ENCODE results near the gene GPR42.
"Not testable (repeated sequence)": the region's sequence is repeated elsewhere in the genome, so short reads cannot be mapped to it uniquely, and the experiment has no call there.

Gene GPR42

DNA sequence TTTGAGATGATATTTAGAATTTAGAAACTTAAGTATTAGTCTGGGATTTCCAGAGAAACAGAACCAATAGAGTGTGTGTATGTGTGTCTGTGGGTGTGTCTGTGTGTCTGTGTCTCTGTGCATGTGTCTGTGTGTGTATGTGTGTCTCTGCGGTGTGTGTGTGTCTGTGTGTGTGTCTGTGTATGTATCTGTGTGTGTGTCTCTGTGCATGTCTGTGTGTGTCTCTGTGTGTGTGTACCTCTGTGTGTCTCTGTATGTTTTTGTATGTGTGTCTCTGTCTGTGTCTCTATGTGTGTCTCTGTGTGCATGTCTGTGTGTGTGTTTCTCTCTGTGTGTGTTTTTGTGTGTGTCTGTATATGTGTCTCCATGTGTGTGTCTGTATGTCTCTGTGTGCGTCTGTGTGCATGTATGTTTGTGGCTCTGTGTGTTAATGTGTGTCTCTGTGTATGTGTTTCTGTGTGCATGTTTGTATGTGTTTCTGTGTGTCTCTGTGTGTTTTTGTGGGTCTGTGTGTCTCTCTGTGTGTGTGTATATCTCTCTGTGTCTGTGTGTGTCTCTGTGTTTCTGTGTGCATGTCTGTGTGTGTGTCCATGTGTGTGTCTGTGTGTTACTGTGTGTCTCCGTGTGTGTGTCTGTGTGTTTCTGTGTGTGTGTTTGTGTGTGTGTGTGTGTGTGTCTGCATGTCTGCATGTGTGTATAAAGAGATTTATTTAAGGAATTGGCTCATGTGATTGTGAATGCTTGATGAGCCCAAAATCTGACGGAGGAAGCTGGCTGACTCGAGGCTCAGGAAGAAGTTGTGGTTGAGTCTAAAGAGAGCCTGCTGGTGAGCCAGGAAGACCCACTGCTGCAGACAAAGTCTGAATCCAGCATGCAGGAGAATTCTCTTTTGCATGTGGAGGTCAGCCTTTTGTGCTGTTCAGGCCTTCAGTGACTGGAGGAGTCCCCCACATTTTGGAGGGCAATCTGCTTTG is 22.2 kb downstream of the GPR42 start:
- H3K27me3 ChIP-seq (ENCODE audit: control insufficient read depth, insufficient read depth, low read length, poor library complexity, severe bottlenecking), result no peaks in the 10 kb centered on the region
- WGBS, 2 experiments, result 87 to 90% methylated on average over 5 of the region's 5 CpGs
- peaks cover 5% of the 10 kb centered on the region for H3K4me1 ChIP-seq (ENCODE audit: control insufficient read depth, insufficient read depth, low read length)
- H3K4me3 ChIP-seq (ENCODE audit: insufficient read depth, low read depth, low read length), result no peak overlapping the region
- H3K27ac ChIP-seq (ENCODE audit: insufficient read depth, low read depth, low read length, poor library complexity, severe bottlenecking), result no peak overlapping the region
- H3K36me3 ChIP-seq (ENCODE audit: control insufficient read depth, insufficient read depth, low read length), result no peaks in the 10 kb centered on the region
- H3K9me3 ChIP-seq (ENCODE audit: control insufficient read depth, low read length), result no peaks in the 10 kb centered on the region

DNA sequence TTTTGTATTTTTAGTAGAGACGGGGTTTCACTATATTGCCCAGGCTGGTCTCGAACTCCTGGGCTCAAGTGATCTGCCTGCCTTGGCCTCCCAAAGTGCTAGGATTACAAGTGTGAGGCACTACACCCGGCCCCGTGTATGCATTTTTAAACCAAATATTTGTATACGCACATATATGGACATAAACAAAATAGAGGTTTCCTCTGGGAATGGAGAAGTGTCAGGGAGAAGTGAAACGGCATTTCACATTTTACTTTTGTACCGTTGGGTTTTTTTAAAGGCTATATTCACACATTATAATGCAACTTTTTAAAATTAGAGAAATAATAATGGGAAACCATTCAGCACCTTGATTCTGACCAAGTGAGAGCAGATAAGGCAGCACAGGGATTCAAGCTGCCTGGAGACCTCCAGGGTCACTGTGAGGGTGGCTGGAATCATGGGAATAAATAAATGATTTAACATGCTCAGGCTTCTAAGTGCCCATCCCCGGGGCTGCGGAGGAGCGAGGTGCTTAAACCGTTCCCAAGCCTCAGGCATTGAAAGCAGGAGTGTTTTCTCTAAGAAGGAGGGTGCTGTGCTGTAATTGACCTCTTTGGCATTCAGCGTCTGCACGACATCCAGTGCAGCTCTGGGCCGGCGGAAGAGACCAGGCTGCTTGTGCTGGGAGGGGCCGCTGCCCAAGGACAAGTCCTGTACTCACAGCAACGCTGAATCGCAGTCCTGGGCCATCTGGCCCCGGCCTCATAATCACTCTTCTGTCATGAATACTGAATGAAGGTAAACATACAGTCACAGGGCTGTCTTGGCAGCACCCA is 24.7 kb downstream of the GPR42 start:
- WGBS, 2 experiments, result 75 to 82% methylated on average over 17 of the region's 19 CpGs
- no peak overlapping the region for H3K4me3 ChIP-seq (ENCODE audit: insufficient read depth, low read depth, low read length)
- no peaks in the 10 kb centered on the region for H3K27me3 ChIP-seq (ENCODE audit: control insufficient read depth, insufficient read depth, low read length, poor library complexity, severe bottlenecking)
- no peaks in the 10 kb centered on the region for H3K36me3 ChIP-seq (ENCODE audit: control insufficient read depth, insufficient read depth, low read length)
- peaks cover 5% of the 10 kb centered on the region for H3K4me1 ChIP-seq (ENCODE audit: control insufficient read depth, insufficient read depth, low read length)
- H3K9me3 ChIP-seq (ENCODE audit: control insufficient read depth, low read length), result no peaks in the 10 kb centered on the region
- H3K27ac ChIP-seq (ENCODE audit: insufficient read depth, low read depth, low read length, poor library complexity, severe bottlenecking), result no peak overlapping the region

DNA sequence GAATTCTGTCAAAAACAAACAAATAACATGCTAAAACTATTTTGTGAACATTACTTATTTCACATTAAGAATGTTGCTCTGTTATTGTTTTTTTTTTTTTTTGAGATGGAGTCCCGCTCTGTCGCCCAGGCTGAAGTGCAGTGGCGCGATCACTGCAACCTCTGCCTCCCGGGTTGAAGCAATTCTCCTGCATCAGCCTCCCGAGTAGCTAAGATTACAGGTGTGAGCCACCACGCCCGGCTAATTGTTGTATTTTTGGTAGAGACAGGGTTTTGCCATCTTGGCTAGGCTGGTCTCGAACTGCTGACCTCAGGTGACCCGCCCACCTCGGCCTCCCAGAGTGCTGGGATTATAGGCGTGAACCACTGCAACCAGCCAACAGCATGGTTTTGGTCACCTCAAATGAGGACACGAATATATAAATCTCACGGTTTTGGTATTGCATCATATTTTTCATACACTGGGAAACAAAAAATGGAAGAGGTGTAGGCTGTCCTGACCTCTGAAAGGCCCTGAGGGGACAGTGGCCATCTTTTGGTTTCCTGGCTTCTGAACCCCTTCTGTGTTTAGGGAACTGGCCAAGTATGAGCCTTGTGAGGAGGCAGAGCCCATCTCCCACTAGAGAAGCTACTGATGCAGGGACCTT is 25.5 kb downstream of the GPR42 start:
- Histone ChIP-seq H3K27ac (ENCODE audit: insufficient read depth, low read depth, low read length, poor library complexity, severe bottlenecking) (no peak overlapping the region), H3K9me3 (ENCODE audit: control insufficient read depth, low read length) (no peaks in the 10 kb centered on the region), H3K27me3 (ENCODE audit: control insufficient read depth, insufficient read depth, low read length, poor library complexity, severe bottlenecking) (no peaks in the 10 kb centered on the region), H3K4me1 (ENCODE audit: control insufficient read depth, insufficient read depth, low read length) (no peaks in the 10 kb centered on the region), H3K36me3 (ENCODE audit: control insufficient read depth, insufficient read depth, low read length) (no peaks in the 10 kb centered on the region), H3K4me3 (ENCODE audit: insufficient read depth, low read depth, low read length) (no peak overlapping the region)
- 90 to 95% methylated on average over 14 of the region's 14 CpGs for WGBS, 2 experiments

GRCh38 chr19:35397064-35397463 is 26.2 kb downstream of the GPR42 start:
- 94 to 96% methylated on average over 6 of the region's 6 CpGs for WGBS, 2 experiments
- Histone ChIP-seq H3K27me3 (ENCODE audit: control insufficient read depth, insufficient read depth, low read length, poor library complexity, severe bottlenecking) (no peaks in the 10 kb centered on the region), H3K27ac (ENCODE audit: insufficient read depth, low read depth, low read length, poor library complexity, severe bottlenecking) (no peak overlapping the region), H3K4me1 (ENCODE audit: control insufficient read depth, insufficient read depth, low read length) (no peaks in the 10 kb centered on the region), H3K4me3 (ENCODE audit: insufficient read depth, low read depth, low read length) (no peak overlapping the region), H3K36me3 (ENCODE audit: control insufficient read depth, insufficient read depth, low read length) (no peaks in the 10 kb centered on the region), H3K9me3 (ENCODE audit: control insufficient read depth, low read length) (no peaks in the 10 kb centered on the region)

- Histone ChIP-seq H3K9me3 (ENCODE audit: control insufficient read depth, low read length) (no peaks in the 10 kb centered on the region), H3K4me1 (ENCODE audit: control insufficient read depth, insufficient read depth, low read length) (no peaks in the 10 kb centered on the region), H3K27ac (ENCODE audit: insufficient read depth, low read depth, low read length, poor library complexity, severe bottlenecking) (no peak overlapping the region), H3K36me3 (ENCODE audit: control insufficient read depth, insufficient read depth, low read length) (no peaks in the 10 kb centered on the region), H3K4me3 (ENCODE audit: insufficient read depth, low read depth, low read length) (no peak overlapping the region), H3K27me3 (ENCODE audit: control insufficient read depth, insufficient read depth, low read length, poor library complexity, severe bottlenecking) (no peaks in the 10 kb centered on the region)
- 89 to 96% methylated on average over 12 of the region's 12 CpGs for WGBS, 2 experiments
Measured at GRCh38 chr19:35398570-35398969, 27.7 kb downstream of the GPR42 start.

DNA sequence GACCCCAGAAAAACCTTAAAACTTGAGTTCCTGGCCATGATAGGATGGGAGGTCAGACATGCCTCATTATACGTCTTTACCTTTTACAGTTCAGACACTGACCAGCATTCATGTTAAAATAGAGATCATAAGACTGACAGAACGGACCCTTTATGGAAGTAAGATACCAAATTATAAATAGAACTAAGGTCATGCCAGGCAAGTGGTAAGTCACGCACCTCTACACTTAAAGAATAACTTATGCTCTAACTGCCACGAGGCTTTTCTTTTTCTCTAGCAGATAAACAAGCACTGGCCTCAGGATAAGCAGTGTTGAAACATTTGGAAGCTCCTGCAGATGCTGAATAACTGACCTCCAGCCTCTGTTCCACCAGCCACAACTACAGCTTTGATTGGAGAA is 28.4 kb downstream of the GPR42 start:
- 94 to 95% methylated on average over 4 of the region's 4 CpGs for WGBS, 2 experiments
- no peak overlapping the region for H3K4me3 ChIP-seq (ENCODE audit: insufficient read depth, low read depth, low read length)
- no peaks in the 10 kb centered on the region for H3K4me1 ChIP-seq (ENCODE audit: control insufficient read depth, insufficient read depth, low read length)
- H3K36me3 ChIP-seq (ENCODE audit: control insufficient read depth, insufficient read depth, low read length), result no peaks in the 10 kb centered on the region
- no peak overlapping the region for H3K27ac ChIP-seq (ENCODE audit: insufficient read depth, low read depth, low read length, poor library complexity, severe bottlenecking)
- H3K9me3 ChIP-seq (ENCODE audit: control insufficient read depth, low read length), result no peaks in the 10 kb centered on the region
- no peaks in the 10 kb centered on the region for H3K27me3 ChIP-seq (ENCODE audit: control insufficient read depth, insufficient read depth, low read length, poor library complexity, severe bottlenecking)

GRCh38 chr19:35399948-35400772 is 29.3 kb downstream of the GPR42 start:
- WGBS, 2 experiments, result 85 to 89% methylated on average over 10 of the region's 10 CpGs
- Histone ChIP-seq H3K9me3 (ENCODE audit: control insufficient read depth, low read length) (no peaks in the 10 kb centered on the region), H3K27me3 (ENCODE audit: control insufficient read depth, insufficient read depth, low read length, poor library complexity, severe bottlenecking) (no peaks in the 10 kb centered on the region), H3K4me3 (ENCODE audit: insufficient read depth, low read depth, low read length) (no peak overlapping the region), H3K27ac (ENCODE audit: insufficient read depth, low read depth, low read length, poor library complexity, severe bottlenecking) (no peak overlapping the region), H3K36me3 (ENCODE audit: control insufficient read depth, insufficient read depth, low read length) (no peaks in the 10 kb centered on the region), H3K4me1 (ENCODE audit: control insufficient read depth, insufficient read depth, low read length) (no peaks in the 10 kb centered on the region)

DNA sequence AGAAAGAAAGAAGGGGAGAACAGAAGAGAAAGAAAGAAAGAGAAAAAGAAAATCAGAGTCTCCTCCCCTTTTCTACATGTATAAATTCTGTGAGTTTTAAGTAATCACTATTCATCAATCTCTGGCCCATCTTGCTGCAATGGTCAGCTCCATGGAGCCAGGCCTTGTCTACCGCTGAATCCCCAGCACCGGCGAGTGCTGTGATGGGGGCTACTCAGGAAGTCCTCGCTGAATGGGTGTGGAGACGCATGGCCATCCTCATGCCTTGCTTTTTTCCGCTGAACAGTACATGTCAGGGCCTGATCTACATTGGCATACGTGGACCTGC is 29.9 kb downstream of the GPR42 start:
- Histone ChIP-seq H3K27ac (ENCODE audit: insufficient read depth, low read depth, low read length, poor library complexity, severe bottlenecking) (no peak overlapping the region), H3K9me3 (ENCODE audit: control insufficient read depth, low read length) (no peaks in the 10 kb centered on the region), H3K4me1 (ENCODE audit: control insufficient read depth, insufficient read depth, low read length) (no peaks in the 10 kb centered on the region), H3K27me3 (ENCODE audit: control insufficient read depth, insufficient read depth, low read length, poor library complexity, severe bottlenecking) (no peaks in the 10 kb centered on the region), H3K36me3 (ENCODE audit: control insufficient read depth, insufficient read depth, low read length) (no peaks in the 10 kb centered on the region), H3K4me3 (ENCODE audit: insufficient read depth, low read depth, low read length) (no peak overlapping the region)
- WGBS, 2 experiments, result 93 to 94% methylated on average over 7 of the region's 7 CpGs

- H3K27me3 ChIP-seq (ENCODE audit: control insufficient read depth, insufficient read depth, low read length, poor library complexity, severe bottlenecking); H3K36me3 ChIP-seq (ENCODE audit: control insufficient read depth, insufficient read depth, low read length); H3K4me1 ChIP-seq (ENCODE audit: control insufficient read depth, insufficient read depth, low read length); H3K9me3 ChIP-seq (ENCODE audit: control insufficient read depth, low read length); H3K4me3 ChIP-seq (ENCODE audit: insufficient read depth, low read depth, low read length); H3K27ac ChIP-seq (ENCODE audit: insufficient read depth, low read depth, low read length, poor library complexity, severe bottlenecking): not testable (repeated sequence)
- WGBS, 2 experiments, result 87 to 91% methylated on average over 9 of the region's 9 CpGs
Measured at GRCh38 chr19:35401416-35401815, 30.5 kb downstream of the GPR42 start.

Data from ectodermal cell (in vitro differentiated cells).